Stimulated activated CD4-positive, alpha-beta T cell treated with anti-CD3 and anti-CD28 coated beads, TNF-alpha, amount 100 ng/mL, for 48 hours (primary cell): ENCODE measurements around the gene MRPS33.
"Not testable (repeated sequence)": the region's sequence is repeated elsewhere in the genome, so short reads cannot be mapped to it uniquely, and the experiment has no call there.

Source experiments
- DNase-seq, 3 donors: peaks; one replicate each; pipeline ENCODE4 v3.0.0-alpha.2; 2020; ENCODE audit warnings: low read depth in 3 of 3

Gene MRPS33

DNA sequence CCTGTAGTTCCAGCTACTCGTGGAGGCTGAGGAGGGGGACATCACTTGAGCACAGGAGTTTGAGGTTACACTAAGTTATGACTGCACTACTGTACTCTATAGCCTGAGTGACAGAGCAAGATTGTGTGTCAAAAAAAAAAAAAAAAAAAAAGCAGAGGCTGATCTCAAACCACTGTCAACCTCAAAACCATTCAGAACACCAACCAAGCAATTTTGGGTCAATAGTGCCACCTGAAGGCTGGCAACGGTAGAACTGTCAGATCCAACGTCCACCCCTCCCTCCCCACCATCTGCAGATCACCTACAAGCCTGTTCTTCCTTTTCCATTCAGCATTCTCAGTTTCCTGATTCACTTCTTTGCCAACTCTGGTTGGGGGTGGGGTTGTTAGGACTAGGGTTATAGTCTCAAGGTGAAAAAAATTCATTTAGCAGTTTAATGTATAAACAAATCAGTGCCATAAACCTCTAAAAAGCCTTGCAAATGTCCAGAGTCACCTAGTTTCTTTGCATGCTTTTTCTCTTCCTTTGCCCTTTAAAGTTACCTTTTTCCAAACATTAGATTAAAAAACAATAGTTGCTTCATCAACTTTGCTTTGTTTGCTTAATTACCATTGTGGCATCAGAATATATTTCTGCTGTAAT lies 2.6 kb downstream of the MRPS33 start:
- peak; percentile 43 to 65 (median 56) for DNase-seq

DNA sequence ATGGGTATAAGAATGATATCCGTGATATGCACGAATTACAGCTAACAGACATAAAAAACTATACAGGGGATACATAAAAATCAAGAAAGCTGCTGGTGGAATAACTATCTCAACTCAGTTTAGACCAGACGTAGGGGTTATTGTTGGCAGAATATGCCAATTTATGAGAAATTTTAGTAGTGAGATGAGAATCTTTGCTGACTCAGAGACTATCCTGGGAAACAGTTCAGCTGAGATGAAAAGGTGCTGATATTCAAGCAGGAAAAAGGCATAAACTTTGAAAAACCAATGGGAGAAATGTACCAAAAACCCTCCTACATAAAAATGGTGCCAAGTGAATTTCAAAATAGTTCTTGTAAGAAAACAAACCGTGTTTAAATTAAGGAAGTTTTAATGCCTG lies 3.3 kb downstream of the MRPS33 start:
- no peak for DNase-seq

DNA sequence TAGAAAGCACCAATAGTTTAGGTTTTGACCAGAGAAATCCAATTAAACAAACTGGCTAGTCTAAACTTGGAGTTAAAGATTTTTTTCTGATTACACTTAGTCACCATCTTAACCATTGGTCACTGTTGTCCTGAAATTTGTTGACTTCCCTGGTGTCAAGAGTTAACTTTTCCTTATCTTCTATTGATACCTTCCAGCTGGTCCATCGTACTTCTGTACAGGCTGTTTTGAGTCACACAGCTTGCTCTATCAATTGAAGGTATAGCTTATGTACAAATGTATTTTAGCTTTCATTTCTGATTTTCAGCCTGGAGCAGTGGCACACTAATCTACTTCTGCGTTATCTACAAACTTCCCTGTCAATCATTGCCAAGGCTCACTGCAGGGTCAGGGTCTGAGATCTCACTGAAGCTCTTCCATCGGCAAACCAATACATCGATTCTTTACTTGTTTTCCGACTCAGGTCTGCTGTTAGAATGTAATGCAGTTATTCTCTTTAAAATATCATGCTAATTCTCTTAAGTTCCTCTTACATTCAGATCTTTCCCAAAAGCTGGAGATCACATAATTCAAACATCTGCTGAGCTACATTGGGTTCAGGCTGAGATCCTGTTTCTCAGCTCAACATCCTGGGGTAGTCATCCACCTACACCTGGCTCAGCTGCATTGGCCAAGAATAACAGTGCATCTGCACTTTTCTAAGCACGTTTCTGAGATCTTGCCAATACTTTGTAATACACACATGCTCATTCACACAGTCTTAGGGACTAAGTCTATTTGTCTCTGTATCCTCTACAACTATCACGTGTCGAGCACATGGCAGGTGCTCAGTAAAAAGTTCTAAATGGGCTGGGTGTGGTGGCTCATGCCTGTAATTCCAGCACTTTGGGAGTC lies 11.3 kb downstream of the MRPS33 start:
- DNase-seq: no peak

DNA sequence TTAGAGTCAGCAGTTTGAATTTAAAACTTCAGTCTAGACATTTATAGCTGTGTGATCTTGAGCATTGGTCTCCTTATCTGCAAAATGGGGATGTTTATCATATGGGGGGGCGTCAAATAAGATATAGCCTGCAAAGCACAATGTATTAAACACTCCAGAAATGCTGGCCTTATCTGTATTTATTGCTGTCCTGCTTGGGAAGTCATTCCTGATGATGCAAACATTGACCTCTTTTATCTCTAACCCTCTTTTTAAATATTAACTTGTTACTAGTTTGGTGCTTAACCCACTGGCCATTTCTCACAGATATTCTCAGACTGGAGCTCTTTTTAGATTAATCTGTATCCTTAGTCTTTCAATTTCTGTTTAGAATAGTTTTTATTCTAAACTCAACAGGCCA lies 13.2 kb downstream of the MRPS33 start:
- DNase-seq: no peak

DNA sequence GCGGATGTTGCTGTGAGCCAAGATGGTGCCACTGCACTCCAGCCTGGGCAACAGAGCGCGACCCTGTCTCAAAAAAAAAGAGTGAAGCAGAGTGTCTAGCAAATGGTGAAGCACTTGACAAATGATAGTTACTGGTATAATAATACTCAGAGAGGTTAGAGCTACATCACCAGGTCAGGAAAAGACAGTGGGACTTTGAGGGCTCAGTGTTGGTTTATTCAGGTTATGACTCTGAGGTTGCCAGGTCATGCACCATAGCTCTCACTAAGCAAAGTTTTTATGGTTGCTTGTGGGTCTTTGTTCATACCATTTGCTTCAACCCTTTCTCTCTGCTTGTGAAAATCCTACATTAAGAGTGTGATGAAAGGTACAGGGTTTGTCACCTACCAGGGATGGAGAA lies 13.6 kb downstream of the MRPS33 start:
- DNase-seq: no peak

DNA sequence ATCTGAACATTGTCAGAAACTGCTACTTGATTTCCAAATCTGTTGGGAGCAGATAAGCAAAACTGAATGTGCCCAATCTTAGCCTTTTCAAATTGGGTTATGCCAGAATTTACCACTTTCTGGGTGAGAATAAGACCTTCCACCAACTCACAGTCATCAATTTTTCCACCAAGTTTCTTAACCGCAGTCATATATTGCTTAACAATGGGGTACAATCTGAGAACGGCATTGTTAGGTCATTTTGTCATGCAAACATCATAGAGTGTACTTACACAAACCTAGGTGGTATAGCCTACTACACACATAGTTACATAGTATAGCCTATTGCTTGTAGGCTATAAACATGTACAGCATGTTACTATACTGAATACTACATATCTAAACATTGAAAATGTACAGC lies 16.0 kb downstream of the MRPS33 start:
- DNase-seq: no peak

DNA sequence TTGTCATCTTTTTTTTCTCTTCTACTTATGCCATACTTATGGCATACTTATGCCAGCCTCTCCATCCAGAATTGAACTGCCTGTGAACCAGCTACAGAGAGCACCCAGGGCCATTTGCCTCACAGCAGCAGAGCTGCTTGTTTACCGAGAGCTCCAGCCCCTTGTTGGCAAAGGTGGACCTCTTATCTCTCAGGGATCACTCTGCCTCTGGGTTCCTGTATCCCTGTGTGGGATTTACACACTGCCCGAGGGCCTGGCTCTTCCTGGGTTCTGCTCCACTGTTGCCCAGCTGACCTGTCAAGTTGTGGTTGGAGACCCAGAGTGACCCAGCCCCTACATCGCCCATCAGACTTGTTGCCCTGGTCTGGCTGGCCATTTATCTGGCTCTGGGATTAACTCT lies 22.3 kb downstream of the MRPS33 start:
- no peak for DNase-seq

DNA sequence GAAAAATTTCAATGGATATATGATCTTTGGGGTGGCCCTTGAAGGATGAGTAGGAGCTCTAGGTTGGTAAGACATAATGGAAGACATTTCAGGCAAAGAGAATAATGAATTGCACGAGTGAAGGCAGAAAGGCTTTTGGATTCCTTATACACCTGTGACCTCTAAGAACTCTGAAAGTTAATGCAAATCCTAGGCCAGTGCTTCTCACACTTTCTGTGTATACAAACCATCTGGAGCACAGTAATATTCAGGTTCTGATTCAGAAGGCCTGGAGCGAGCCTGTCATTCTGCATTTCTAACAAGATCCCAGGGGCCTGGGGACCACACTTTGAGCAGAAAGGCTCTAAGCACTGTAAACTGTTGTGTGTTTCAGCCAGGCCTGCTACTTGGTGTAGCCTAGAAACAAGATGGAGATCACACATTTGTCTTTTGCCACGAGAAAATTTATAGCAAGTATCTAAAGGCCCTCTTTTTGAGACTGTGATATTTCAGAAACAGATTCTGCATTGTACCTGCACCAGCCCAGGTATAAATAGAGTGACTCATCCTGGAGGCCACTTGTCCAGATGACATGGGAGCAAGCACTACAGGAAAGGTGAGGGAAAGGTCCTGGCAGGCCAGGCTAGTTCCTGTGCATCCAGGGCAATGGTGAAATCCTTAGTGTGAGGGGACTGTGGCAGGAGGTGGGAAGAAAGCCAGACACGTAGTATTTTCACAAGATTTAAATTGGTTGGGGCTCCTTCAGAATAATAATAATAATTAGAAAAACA lies 24.4 kb downstream of the MRPS33 start:
- no peak for DNase-seq

DNA sequence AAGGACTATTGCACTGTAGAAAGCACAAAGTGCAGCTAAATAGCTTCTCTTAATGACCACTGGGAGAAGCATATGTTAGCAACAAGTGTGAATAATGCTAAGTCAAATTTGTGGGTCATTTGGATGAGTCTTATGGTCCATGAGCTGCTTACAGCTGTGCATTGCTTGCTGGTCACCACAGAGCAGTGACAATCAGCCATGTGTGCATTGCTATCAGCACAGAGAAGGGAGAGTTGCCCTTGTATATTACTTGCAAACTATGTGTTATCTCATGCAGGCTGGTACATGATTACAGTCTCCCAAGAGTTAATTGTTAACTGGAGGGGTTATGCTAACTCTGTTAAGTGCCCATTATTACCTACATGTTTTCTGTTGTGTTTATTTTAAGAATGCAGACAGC lies 25.7 kb downstream of the MRPS33 start:
- no peak for DNase-seq

DNA sequence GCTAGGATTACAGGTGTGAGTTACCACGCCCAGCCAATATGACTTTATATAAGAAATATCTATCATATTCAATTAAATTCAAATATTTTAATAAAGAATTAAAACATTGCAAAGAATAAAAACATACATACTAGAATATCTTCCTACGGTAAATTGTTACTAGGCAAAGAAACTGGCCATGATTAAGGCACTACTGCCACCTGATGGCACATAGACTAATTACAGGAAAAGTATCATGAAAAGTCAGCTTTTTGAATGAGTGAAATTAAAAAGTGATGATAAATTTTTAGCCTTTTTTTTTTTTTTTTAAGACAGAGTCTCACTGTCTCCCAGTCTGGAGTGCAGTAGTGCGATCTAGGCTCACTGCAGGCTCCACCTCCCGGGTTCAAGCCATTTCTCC lies 30.9 kb downstream of the MRPS33 start:
- DNase-seq: peak in 1 of 3 donors; percentile 4

DNA sequence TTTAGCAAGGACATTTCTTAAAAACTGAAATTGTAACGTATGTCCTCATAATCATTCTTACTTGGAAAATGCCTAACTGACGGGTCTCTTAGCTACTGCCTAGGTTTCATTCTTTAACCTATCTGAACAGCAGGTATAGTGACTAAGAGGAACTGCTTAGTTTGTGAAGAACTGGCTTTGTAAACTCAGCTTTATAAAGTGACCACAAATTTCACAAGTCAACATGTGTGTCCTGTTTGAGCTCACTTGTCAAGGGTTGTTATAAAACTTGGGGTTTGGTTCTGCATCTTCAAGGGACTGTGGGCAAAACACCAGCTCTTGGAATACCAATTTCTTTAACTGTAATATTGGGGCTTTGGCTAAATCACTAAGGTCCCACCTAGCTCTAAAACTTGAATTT lies 32.2 kb downstream of the MRPS33 start:
- DNase-seq: no peak

DNA sequence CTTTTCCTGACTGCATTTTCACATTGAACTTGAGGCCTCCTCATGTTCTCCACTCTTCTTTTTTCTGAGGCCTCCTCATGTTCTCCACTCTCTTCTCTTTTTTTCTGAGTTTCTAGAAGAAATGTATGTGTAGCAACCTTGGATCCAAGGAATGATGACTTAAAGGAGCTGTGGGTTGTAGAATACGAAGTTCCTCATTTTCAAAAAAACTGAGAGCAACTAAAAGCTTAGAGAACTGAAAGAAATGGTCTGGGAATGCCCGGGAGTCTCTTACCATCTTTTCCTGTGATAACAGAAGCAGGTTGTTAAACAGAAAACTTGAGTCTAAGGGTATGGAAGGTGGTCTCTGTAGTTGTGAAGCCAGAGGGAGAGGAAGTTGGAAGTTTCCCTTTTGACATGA lies 32.8 kb downstream of the MRPS33 start:
- DNase-seq: no peak

DNA sequence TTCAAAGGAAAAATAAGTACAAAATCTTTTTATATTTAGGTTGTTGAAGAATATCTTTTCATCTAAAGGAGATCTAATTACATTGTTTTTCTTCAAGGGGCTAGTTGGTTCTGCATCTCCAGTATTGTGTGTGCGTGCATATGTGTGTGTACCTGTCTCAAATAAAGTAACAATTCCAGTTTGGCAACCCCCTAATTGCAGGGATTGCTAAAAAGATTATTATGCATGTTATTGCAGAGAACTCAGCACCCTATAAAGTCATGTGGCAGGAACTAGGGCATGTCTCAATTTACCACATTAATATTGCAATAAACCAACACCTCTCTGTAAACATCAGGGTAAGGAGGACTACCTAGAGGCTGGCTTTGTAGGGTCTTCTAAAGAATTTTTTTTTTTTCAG lies 37.0 kb downstream of the MRPS33 start:
- DNase-seq: no peak

DNA sequence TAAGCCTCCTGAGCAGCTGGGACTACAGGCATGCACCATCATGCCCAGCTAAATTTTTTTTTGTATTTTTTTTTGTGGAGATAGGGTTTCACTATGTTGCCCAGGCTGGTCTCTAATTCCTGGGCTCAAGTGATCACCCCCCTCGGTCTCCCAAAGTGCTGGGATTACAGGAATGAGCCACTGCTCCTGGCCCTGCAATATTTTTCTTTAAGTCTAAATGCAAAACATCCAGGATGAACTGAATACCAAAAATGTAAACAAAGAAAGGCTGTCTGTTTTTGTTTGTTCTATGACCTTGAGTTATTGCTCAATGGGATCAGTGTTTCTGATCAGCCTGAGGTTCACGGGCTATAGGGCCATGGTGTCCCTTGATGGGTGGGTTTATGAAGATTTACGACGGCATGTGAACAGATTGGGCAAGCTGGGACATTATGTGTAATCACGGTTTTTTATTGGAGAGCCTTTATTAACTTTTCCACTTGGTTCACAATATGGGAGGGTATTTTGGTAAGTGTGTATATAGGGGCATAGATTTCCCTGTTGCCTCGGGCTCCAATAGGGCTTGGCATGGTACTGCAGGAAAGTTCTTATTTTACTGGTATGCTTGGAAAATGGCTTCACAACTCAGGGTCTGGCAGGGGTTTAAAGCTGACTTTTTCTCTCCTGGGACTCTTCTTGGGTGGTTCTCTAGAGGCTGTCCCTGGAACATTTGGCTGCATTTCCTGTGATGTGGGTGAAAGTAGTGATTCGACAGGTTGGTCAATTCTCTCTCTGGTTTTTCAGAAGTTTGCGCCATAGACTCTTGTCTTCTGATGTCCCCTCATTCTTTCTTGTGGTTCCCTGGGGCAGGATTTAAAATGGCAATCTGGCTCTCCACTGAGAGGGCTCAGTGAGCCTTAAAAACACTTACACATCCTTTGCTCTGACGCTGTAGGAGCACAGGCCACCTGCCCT lies 41.6 kb downstream of the MRPS33 start:
- DNase-seq: no peak

DNA sequence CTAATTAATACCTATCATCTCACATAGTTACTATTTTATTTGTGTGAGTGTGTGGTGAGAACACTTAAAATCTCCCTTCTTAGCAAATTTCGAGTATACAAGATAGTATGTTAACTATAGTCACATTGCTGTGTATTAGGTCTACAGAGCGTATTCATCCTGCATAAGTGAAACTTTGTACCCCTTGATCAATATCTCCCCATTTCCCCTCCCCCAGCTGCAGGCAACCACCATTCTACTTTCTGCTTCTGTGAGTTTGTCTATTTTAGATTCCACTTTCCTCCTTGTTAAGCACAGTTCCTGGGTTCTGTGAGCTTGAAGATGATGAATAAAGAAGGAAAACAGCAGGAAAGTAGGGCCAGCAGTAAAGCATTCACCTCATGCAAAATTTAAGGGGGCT lies 42.4 kb downstream of the MRPS33 start:
- no peak for DNase-seq

DNA sequence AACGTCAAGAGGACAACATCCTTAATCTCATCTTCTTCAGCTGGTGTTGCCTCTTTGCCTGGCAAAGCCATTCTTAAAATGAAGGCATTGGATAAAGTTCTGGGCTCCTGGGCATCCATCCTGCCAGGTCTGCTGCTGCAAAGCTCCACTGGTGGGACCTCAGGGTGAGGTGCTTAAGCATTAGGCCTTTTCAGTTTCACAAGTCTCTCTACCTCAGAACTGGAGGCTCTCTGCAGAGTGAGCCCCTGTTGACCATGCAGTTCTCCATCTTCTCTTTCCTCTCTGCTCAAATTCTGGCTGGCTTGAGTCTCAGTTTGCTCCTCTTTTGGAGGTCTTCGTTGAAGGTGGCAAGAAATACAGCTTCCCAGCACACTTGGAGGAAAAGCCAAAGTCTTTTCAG lies 47.3 kb downstream of the MRPS33 start:
- no peak for DNase-seq

DNA sequence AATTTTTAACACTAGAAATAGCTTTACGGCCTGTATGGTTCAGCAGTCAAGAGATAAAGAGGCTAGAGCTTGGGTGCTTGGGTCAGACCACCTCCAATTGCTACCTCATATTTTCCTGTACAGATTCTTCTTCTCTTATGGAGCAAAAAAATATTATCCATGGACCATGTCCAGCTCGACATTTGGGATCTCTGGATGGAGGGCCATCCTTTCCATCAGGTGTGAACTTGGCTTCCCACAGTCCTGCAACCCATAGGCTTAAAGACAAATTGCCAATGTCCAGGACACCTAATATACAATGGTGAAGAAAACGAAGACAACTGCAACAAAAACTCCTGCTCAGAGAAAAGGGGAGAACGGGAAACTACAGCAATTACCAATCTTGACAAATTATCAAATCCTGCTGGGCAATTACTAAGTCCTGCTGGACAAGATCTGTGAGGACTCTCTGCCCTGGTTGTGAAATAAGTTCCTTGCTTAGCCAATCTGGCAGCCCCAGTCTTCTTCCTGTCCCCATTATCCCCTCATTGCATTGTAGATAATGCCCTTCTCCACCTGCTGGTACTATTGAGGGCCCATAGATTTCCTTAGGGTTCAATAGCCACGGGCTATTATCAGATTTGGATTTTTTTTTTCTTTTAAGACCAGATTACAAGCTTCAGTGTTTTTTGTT lies 48.1 kb downstream of the MRPS33 start:
- no peak for DNase-seq

DNA sequence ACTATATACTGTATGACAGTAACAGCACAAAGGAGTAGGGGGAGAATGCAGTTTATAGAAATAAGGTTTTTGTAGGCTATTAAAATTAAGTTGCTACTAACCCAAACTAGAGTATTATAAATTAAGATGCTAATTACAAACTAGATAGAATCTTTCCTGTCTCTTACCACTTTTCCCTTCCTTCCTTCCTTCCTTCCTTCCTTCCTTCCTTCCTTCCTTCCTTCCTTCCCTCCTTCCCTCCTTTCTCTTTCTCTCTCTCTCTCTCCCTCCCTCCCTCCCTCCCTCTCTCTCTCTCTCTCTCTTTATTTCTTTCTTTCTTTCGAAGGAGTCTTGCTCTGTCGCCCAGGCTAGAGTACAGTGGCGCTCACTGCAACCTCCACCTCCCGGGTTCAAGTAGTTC lies 53.6 kb downstream of the MRPS33 start:
- DNase-seq: no peak

DNA sequence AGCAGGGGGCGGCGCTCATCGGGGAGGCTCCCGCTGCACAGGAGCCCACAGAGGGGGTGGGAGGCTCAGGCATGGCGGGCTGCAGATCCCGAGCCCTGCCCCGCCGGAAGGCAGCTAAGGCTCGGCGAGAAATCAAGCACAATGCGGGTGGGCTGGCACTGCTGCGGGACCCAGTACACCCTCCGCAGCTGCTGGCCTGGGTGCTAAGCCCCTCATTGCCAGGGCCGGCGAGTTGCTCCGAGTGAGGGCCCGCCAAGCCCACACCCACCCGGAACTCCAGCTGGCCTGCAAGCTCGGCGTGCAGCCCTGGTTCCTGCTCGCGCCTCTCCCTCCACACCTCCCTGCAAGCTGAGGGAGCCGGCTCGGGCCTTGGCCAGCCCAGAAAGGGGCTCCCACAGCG lies 57.8 kb downstream of the MRPS33 start:
- not testable (repeated sequence) for DNase-seq
